H9 (cell line): ENCODE data around the gene ITM2C. TPM values are rescaled to one million over a fixed set of nuclear protein-coding genes. Genes with fewer than 3 reads are reported as not detected.

Experiments used
- DNase-seq: peaks from one replicate; pipeline ENCODE4 v3.0.0-alpha.2; 2017
- H2AFZ ChIP-seq: one replicate; pipeline ENCODE4 v1.6.1; 2013; ENCODE audit warnings: mild to moderate bottlenecking, low read length, control low read depth, moderate library complexity
- H2AK5ac ChIP-seq: 2 replicates; pipeline ENCODE4 v1.6.1; 2013; ENCODE audit warnings: low read length, control low read depth, mixed read lengths; ENCODE audit not compliant: insufficient read length
- H2BK120ac ChIP-seq: one replicate; pipeline ENCODE4 v1.6.1; 2013; ENCODE audit warnings: low read depth, mild to moderate bottlenecking, low read length, control low read depth, inconsistent platforms; ENCODE audit not compliant: poor library complexity, severe bottlenecking
- H2BK12ac ChIP-seq: 2 replicates; pipeline ENCODE4 v1.6.1; 2013; ENCODE audit warnings: low read length, control low read depth, mixed read lengths, low read depth; ENCODE audit not compliant: insufficient read length
- H2BK15ac ChIP-seq: 2 replicates; pipeline ENCODE4 v1.6.1; 2013; ENCODE audit warnings: low read depth, low read length, control low read depth
- H2BK20ac ChIP-seq: one replicate; pipeline ENCODE4 v1.6.1; 2013; ENCODE audit warnings: low read depth, mild to moderate bottlenecking, low read length, control low read depth, inconsistent platforms; ENCODE audit not compliant: poor library complexity, severe bottlenecking
- H2BK5ac ChIP-seq: 2 replicates; pipeline ENCODE4 v1.6.1; 2013; ENCODE audit warnings: low read length, control low read depth, mixed read lengths; ENCODE audit not compliant: insufficient read length
- H3K14ac ChIP-seq: 2 replicates; pipeline ENCODE4 v1.6.1; 2013; ENCODE audit warnings: low read length, control low read depth; ENCODE audit not compliant: insufficient read depth
- H3K18ac ChIP-seq: 2 replicates; pipeline ENCODE4 v1.6.1; 2013; ENCODE audit warnings: low read depth, mild to moderate bottlenecking, mixed read lengths, low read length, control low read depth; ENCODE audit not compliant: insufficient read length
- H3K23ac ChIP-seq: 2 replicates; pipeline ENCODE4 v1.6.1; 2013; ENCODE audit warnings: low read length, control low read depth, mixed read lengths, low read depth; ENCODE audit not compliant: insufficient read length
- H3K23me2 ChIP-seq: 2 replicates; pipeline ENCODE4 v1.6.1; 2013; ENCODE audit warnings: low read depth, mild to moderate bottlenecking, mixed read lengths, low read length, control low read depth; ENCODE audit not compliant: insufficient read length, poor library complexity, severe bottlenecking
- H3K27ac ChIP-seq: 2 replicates; pipeline ENCODE4 v1.5.1; 2013; ENCODE audit warnings: low read length, control low read depth, mixed read lengths, low read depth; ENCODE audit not compliant: insufficient read length
- H3K27me3 ChIP-seq: 2 replicates; pipeline ENCODE4 v1.6.1; 2013; ENCODE audit warnings: low read length, control low read depth, inconsistent platforms; ENCODE audit not compliant: insufficient read depth
- H3K4ac ChIP-seq: 2 replicates; pipeline ENCODE4 v1.6.1; 2013; ENCODE audit warnings: low read depth, mild to moderate bottlenecking, control low read depth, inconsistent platforms, low read length, moderate library complexity
- H3K4me1 ChIP-seq: 2 replicates; pipeline ENCODE4 v1.6.1; 2013; ENCODE audit warnings: low read length, control low read depth, inconsistent platforms; ENCODE audit not compliant: insufficient read depth
- H3K4me2 ChIP-seq: 2 replicates; pipeline ENCODE4 v1.6.1; 2013; ENCODE audit warnings: low read length, control low read depth, mixed read lengths; ENCODE audit not compliant: insufficient read length, insufficient read depth
- H3K56ac ChIP-seq: 2 replicates; pipeline ENCODE4 v1.6.1; 2013; ENCODE audit warnings: low read depth, mild to moderate bottlenecking, mixed read lengths, low read length, control low read depth; ENCODE audit not compliant: insufficient read length
- H3K79me1 ChIP-seq: 2 replicates; pipeline ENCODE4 v1.6.1; 2013; ENCODE audit warnings: low read depth, mild to moderate bottlenecking, moderate library complexity, low read length, control low read depth, inconsistent platforms; ENCODE audit not compliant: insufficient read depth, poor library complexity, severe bottlenecking
- H3K79me2 ChIP-seq: 2 replicates; pipeline ENCODE4 v1.6.1; 2013; ENCODE audit warnings: low read length, control low read depth, inconsistent platforms; ENCODE audit not compliant: insufficient read depth
- H3K9ac ChIP-seq: 2 replicates; pipeline ENCODE4 v1.6.1; 2013; ENCODE audit warnings: low read length, control low read depth, mixed read lengths; ENCODE audit not compliant: insufficient read length; ENCODE audit errors: extremely low read depth
- H3K9me3 ChIP-seq: one replicate; pipeline ENCODE4 v1.6.1; 2013; ENCODE audit warnings: low read depth, low read length, inconsistent platforms; ENCODE audit not compliant: control insufficient read depth
- H3T11ph ChIP-seq: one replicate; pipeline ENCODE4 v1.6.1; 2013; ENCODE audit warnings: mild to moderate bottlenecking, low read length, control low read depth, inconsistent platforms
- H4K20me1 ChIP-seq: one replicate; pipeline ENCODE4 v1.6.1; 2013; ENCODE audit not compliant: control insufficient read depth, insufficient read length, insufficient read depth
- H4K5ac ChIP-seq: 2 replicates; pipeline ENCODE4 v1.6.1; 2013; ENCODE audit warnings: low read depth, mild to moderate bottlenecking, mixed read lengths, low read length, control low read depth; ENCODE audit not compliant: insufficient read length
- H4K8ac ChIP-seq: replicated peaks from 2 replicates; pipeline ENCODE4 v1.6.1; 2013; ENCODE audit warnings: low read length, control low read depth, mixed read lengths, low read depth; ENCODE audit not compliant: insufficient read length
- H4K91ac ChIP-seq: 2 replicates; pipeline ENCODE4 v1.6.1; 2013; ENCODE audit warnings: low read depth, mild to moderate bottlenecking, moderate library complexity, mixed read lengths, low read length, control low read depth; ENCODE audit not compliant: insufficient read length
- H3K27ac Mint-ChIP-seq, 3 experiments: 2 replicates in 2 of 3; 3 replicates in 1 of 3; pipeline ENCODE4 v1.8.0; 2020 to 2021; ENCODE audit warnings: mixed read lengths in 3 of 3, mild to moderate bottlenecking in 1 of 3, moderate library complexity in 1 of 3
- H3K27me3 Mint-ChIP-seq: 2 replicates; pipeline ENCODE4 v1.8.0; 2021; ENCODE audit warnings: low read depth, mild to moderate bottlenecking, moderate library complexity, mixed read lengths
- H3K36me3 Mint-ChIP-seq, 3 experiments: 2 replicates in 2 of 3; 3 replicates in 1 of 3; pipeline ENCODE4 v1.8.0; 2020 to 2021; ENCODE audit warnings: low read depth in 3 of 3, mixed read lengths in 3 of 3; ENCODE audit not compliant: insufficient read depth in 1 of 3
- H3K4me1 Mint-ChIP-seq, 2 experiments: 2 replicates each; pipeline ENCODE4 v1.8.0; 2020; ENCODE audit warnings: mixed read lengths in 2 of 2
- H3K4me3 Mint-ChIP-seq, 2 experiments: 2 replicates in 1 of 2; 3 replicates in 1 of 2; pipeline ENCODE4 v1.8.0; 2020 to 2021; ENCODE audit warnings: mild to moderate bottlenecking in 2 of 2, mixed read lengths in 2 of 2, moderate library complexity in 1 of 2
- H3K9me3 Mint-ChIP-seq, 2 experiments: 2 replicates in 1 of 2; 3 replicates in 1 of 2; pipeline ENCODE4 v1.8.0; 2020; ENCODE audit warnings: mild to moderate bottlenecking in 2 of 2, mixed read lengths in 2 of 2, moderate library complexity in 1 of 2
- CTCF ChIP-seq: fragments of 200-600 bp; sonication (generic); conservative IDR thresholded peaks from 3 replicates; pipeline ENCODE4 v1.8.0; 2021; ENCODE audit warnings: antibody characterized with exemption, mild to moderate bottlenecking
- WGBS: extraction: QIAGEN DNeasy Blood & Tissue Kit; methylation state at CpG from one replicate; pipeline ENCODE4 v1.1.7; 2013; ENCODE audit warnings: missing lambda C conversion rate, low lambda C conversion rate, mixed read lengths; ENCODE audit not compliant: insufficient read length; ENCODE audit errors: extremely low coverage; 5-methylcytosine and 5-hydroxymethylcytosine counted together
- total RNA-seq: library from RNA; stranded (reverse); gene quantifications from 2 replicates; pipeline ENCODE4 v1.2.1, GENCODE V29; 2021

ITM2C gene
- total RNA-seq, 1 experiment from 2014 or later, result 297 TPM

- no peak overlapping the region for H3K23ac ChIP-seq
- no peak overlapping the region for H3K27ac ChIP-seq
- no peak overlapping the region for H2BK12ac ChIP-seq
- H4K5ac ChIP-seq, result no peak overlapping the region
- H3K23me2 ChIP-seq, result no peaks in the 10 kb centered on the region
- no peak overlapping the region for H3K4ac ChIP-seq
- no peaks in the 10 kb centered on the region for H4K20me1 ChIP-seq
- no peak overlapping the region for H2BK5ac ChIP-seq
- H2AFZ ChIP-seq, result no peak overlapping the region
- no peak overlapping the region for H3K18ac ChIP-seq
- Mint-ChIP-seq H3K27ac (no peak overlapping the region; a peak in 1 of 7 replicates), H3K9me3 (no peaks in the 10 kb centered on the region; a peak in 1 of 5 replicates), H3K27me3 (peaks cover 8% of the 10 kb centered on the region), H3K4me1 (peaks cover 2% of the 10 kb centered on the region in 2 experiments; a peak in 1 of 4 replicates), H3K36me3 (no peaks in the 10 kb centered on the region), H3K4me3 (no peak overlapping the region)
- no peak overlapping the region for H2BK120ac ChIP-seq
- H2AK5ac ChIP-seq, result no peak overlapping the region
- H3K4me2 ChIP-seq, result no peak overlapping the region
- no peak for TF ChIP-seq CTCF
- no peaks in the 10 kb centered on the region for H3K79me2 ChIP-seq
- no peak overlapping the region for H3K56ac ChIP-seq
- H3K9ac ChIP-seq, result no peak overlapping the region
- H3K79me1 ChIP-seq, result no peaks in the 10 kb centered on the region
- no peaks in the 10 kb centered on the region for H3K4me1 ChIP-seq
- H4K8ac ChIP-seq, result no peak overlapping the region
- no peak overlapping the region for H3K14ac ChIP-seq
- H2BK15ac ChIP-seq, result no peak overlapping the region
- no peak overlapping the region for H3T11ph ChIP-seq
- no peak overlapping the region for H2BK20ac ChIP-seq
- H3K27me3 ChIP-seq, result no peaks in the 10 kb centered on the region
- H3K9me3 ChIP-seq, result no peaks in the 10 kb centered on the region
- H4K91ac ChIP-seq, result no peak overlapping the region
- DNase-seq, result no peak
- no CpG with 5 or more reads among the region's 36 CpGs for WGBS
Observed at GRCh38 chr2:230827774-230828271, 36.9 kb upstream of the ITM2C start.
